Endothelial cell of umbilical vein (primary cell): ENCODE data around the gene CTIF. TPM values are rescaled to one million over a fixed set of nuclear protein-coding genes. Genes with fewer than 3 reads are reported as not detected.

Experiments
- BruUV-seq: library from RNA; stranded (reverse); fragments of 400-500 nt; replicated peaks from 2 replicates; lab custom pipeline; 2021; lab: Mats Ljungman, UMichigan
- CTCF ChIA-PET: fragments of 300-600, 350-600 bp; sonication (Branson Sonifier 250); formaldehyde crosslinking; loops from one replicate; lab custom pipeline; 2021; ENCODE audit warnings: antibody characterized with exemption, inconsistent platforms; lab: Charles Lee
- POLR2A ChIA-PET: fragments of 300-600, 350-600 bp; sonication (Branson Sonifier 250); formaldehyde crosslinking; loops from one replicate; lab custom pipeline; 2021; ENCODE audit warnings: antibody characterized with exemption, inconsistent platforms; lab: Charles Lee
- DNase-seq: peaks from one replicate; pipeline ENCODE4 v3.0.0-alpha.2; 2011; ENCODE audit warnings: low read depth, low spot score
- FAIRE-seq: peaks from 2 replicates; lab custom pipeline; 2011; peaks lifted over from hg19 to GRCh38; lab: Jason Lieb, UNC
- H2AFZ ChIP-seq: 2 replicates; pipeline ENCODE4 v1.6.0; 2012; ENCODE audit warnings: low read depth, low read length, control low read depth, inconsistent platforms
- H3K27ac ChIP-seq: 2 replicates; pipeline ENCODE4 v1.5.1; 2011; ENCODE audit warnings: low read depth, mild to moderate bottlenecking, control low read depth, low read length, moderate library complexity; ENCODE audit not compliant: insufficient read depth
- H3K27me3 ChIP-seq, 2 experiments: 2 replicates each; pipeline versions ENCODE4 v1.6.0 to v1.6.1; 2011; ENCODE audit warnings: low read length in 2 of 2, mixed read lengths in 1 of 2; ENCODE audit not compliant: control insufficient read depth in 2 of 2, insufficient read depth in 2 of 2
- H3K36me3 ChIP-seq, 2 experiments: 2 replicates in 1 of 2; 3 replicates in 1 of 2; pipeline ENCODE4 v1.5.1; 2011; ENCODE audit warnings: low read length in 2 of 2, mild to moderate bottlenecking in 1 of 2, moderate library complexity in 1 of 2; ENCODE audit not compliant: control insufficient read depth in 2 of 2, insufficient read depth in 2 of 2; ENCODE audit errors: extremely low read depth in 1 of 2
- H3K4me1 ChIP-seq: 3 replicates; pipeline ENCODE4 v1.5.1; 2011; ENCODE audit warnings: mild to moderate bottlenecking, low read length; ENCODE audit not compliant: control insufficient read depth, insufficient read depth; ENCODE audit errors: extremely low read depth
- H3K4me2 ChIP-seq: 2 replicates; pipeline ENCODE4 v1.6.1; 2011; ENCODE audit warnings: low read length, control low read depth, mixed read lengths; ENCODE audit not compliant: insufficient read depth
- H3K4me3 ChIP-seq, 3 experiments: fragments of 200-600 bp in 1 of 3; sonication (generic), shearing (Covaris generic) in 1 of 3; replicated peaks in 1 of 3; 2 replicates each; pipeline ENCODE4 v1.5.1; 2011 to 2016; ENCODE audit warnings: control low read depth in 3 of 3, low read length in 3 of 3, mild to moderate bottlenecking in 2 of 3, inconsistent platforms in 1 of 3, low read depth in 1 of 3, moderate library complexity in 1 of 3; ENCODE audit not compliant: insufficient read depth in 1 of 3
- H3K79me2 ChIP-seq: 2 replicates; pipeline ENCODE4 v1.6.0; 2012; ENCODE audit warnings: low read length, inconsistent platforms; ENCODE audit not compliant: control insufficient read depth, insufficient read depth
- H3K9ac ChIP-seq: replicated peaks from 2 replicates; pipeline ENCODE3; 2011; ENCODE audit warnings: low read length, control low read depth; ENCODE audit not compliant: insufficient read depth; ENCODE audit errors: extremely low read depth
- H3K9me1 ChIP-seq: replicated peaks from 3 replicates; pipeline ENCODE4 v1.6.0; 2011; ENCODE audit warnings: mild to moderate bottlenecking, low read length; ENCODE audit not compliant: control insufficient read depth, insufficient read depth; ENCODE audit errors: extremely low read depth
- H3K9me3 ChIP-seq: replicated peaks from 2 replicates; pipeline ENCODE4 v1.5.1; 2012; ENCODE audit warnings: low read length, inconsistent platforms; ENCODE audit not compliant: control insufficient read depth, insufficient read depth
- H4K20me1 ChIP-seq: replicated peaks from 2 replicates; pipeline ENCODE3; 2011; ENCODE audit warnings: mild to moderate bottlenecking, low read length; ENCODE audit not compliant: control insufficient read depth, insufficient read depth; ENCODE audit errors: extremely low read depth
- EZH2 ChIP-seq: IDR thresholded peaks from 2 replicates; pipeline ENCODE4 v1.6.1; 2012; ENCODE audit warnings: borderline replicate concordance, low read depth, mild to moderate bottlenecking, moderate library complexity, low read length, inconsistent platforms; ENCODE audit not compliant: severe bottlenecking
- FOS ChIP-seq: IDR thresholded peaks from 2 replicates; pipeline ENCODE4 v1.6.1; 2011; ENCODE audit warnings: mild to moderate bottlenecking, low read length, moderate library complexity, borderline replicate concordance; ENCODE audit not compliant: insufficient read depth
- GATA2 ChIP-seq: IDR thresholded peaks from 2 replicates; pipeline ENCODE4 v1.7.0; 2011; ENCODE audit warnings: low read depth, mild to moderate bottlenecking, moderate library complexity, mixed read lengths, low read length; ENCODE audit not compliant: insufficient read length, insufficient read depth
- JUN ChIP-seq: IDR thresholded peaks from 2 replicates; pipeline ENCODE4 v1.6.1; 2011; ENCODE audit warnings: borderline replicate concordance, low read depth; ENCODE audit not compliant: insufficient read length, insufficient read depth
- MYC ChIP-seq: IDR thresholded peaks from one replicate; pipeline ENCODE4 v1.6.1; 2011; ENCODE audit warnings: mild to moderate bottlenecking, low read depth, low read length
- POLR2A ChIP-seq: IDR thresholded peaks from 2 replicates; pipeline ENCODE4 v1.6.1; 2012; ENCODE audit warnings: low read depth, mild to moderate bottlenecking, control low read depth, low read length
- POLR2AphosphoS5 ChIP-seq: IDR thresholded peaks from 2 replicates; pipeline ENCODE4 v1.6.1; 2012; ENCODE audit warnings: low read depth, mild to moderate bottlenecking, control low read depth, low read length, moderate library complexity; ENCODE audit not compliant: insufficient read depth
- dilution Hi-C: fragments of 300-500 bp; cut with MboI; formaldehyde crosslinking; loops from one replicate; pipeline ENCODE4 v1.15.0; 2019; ENCODE audit warnings: low sequenced_read_pairs; ENCODE audit not compliant: extremely low pct_ligation_motif_present
- intact Hi-C: fragments of 100-400 bp; cut with micrococcal nuclease; formaldehyde crosslinking; loops from one replicate; pipeline ENCODE4 v1.10.0; 2022
- polyA plus RNA-seq, 4 experiments: library from polyadenylated mRNA; depleted of rRNA in 3 of 4; stranded (reverse) in 3 of 4; unstranded in 1 of 4; fragments of >200 nt; gene quantifications; 2 replicates each; pipeline versions ENCODE4 v1.2.1 to v1.2.3, GENCODE V29; 2011 to 2012; ENCODE audit warnings: missing spikeins in 1 of 4
- total RNA-seq: library from RNA; stranded (reverse); gene quantifications from 2 replicates; pipeline ENCODE4 v1.2.3, GENCODE V29; 2021
- TF ChIP-seq, protein P1 (sequence below): IDR thresholded peaks from 2 replicates; pipeline ENCODE4 v1.6.1; 2011; ENCODE audit not compliant: insufficient read depth, insufficient read length
- TF ChIP-seq, protein P2 (sequence below), 2 donors: IDR thresholded peaks; 1 replicate in 1 of 2; 2 replicates in 1 of 2; pipeline ENCODE4 v1.5.1; 2011; ENCODE audit warnings: low read length in 2 of 2, mild to moderate bottlenecking in 2 of 2, moderate library complexity in 2 of 2, control low read depth in 1 of 2, inconsistent platforms in 1 of 2, low read depth in 1 of 2; ENCODE audit not compliant: insufficient read depth in 1 of 2; ENCODE audit errors: extremely low read depth in 1 of 2

The CTIF gene
- total and polyA plus RNA-seq, 2 donors (not counting 3 experiments of a cell fraction or from before 2014, with no cell fraction given) = 20.9 to 57.7 TPM

DNA sequence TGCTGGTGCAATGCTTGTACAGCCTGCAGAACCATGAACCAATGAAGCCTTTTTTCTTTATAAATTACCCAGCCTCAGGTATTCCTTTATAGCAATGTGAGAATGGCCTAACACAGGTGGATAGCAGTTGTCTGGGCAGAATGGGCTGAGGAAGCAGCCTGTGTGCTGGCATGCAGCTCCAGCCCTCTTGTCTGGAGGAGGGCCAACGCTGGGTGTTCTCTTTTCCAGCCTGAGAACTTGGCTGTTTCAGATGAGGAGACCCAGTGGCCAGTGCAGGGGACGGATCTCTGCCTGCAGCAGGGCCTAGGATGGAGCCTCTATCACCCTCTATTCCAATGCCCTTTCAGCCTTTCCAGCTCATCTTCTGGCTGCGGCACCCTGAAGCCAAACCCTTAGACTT, 58.8 kb downstream of the CTIF start:
- ChIA-PET CTCF (no interaction called here), POLR2A (no interaction called here)
- DNase-seq = no peak
- no peaks in the 10 kb centered on the region for H3K9me1 ChIP-seq
- no peak overlapping the region for H3K4me2 ChIP-seq
- H3K27me3 ChIP-seq = no peaks in the 10 kb centered on the region
- FAIRE-seq = no peak
- H3K4me3 ChIP-seq = no peak overlapping the region
- dilution Hi-C loops (no loop called here), intact Hi-C loops (no loop called here)
- H3K79me2 ChIP-seq = no peaks in the 10 kb centered on the region
- no TSS peak for BruUV-seq
- no peaks in the 10 kb centered on the region for H3K36me3 ChIP-seq
- H3K9ac ChIP-seq = no peak overlapping the region
- no peaks in the 10 kb centered on the region for H3K4me1 ChIP-seq
- H4K20me1 ChIP-seq = no peaks in the 10 kb centered on the region
- no peak overlapping the region for H3K27ac ChIP-seq
- no peaks in the 10 kb centered on the region for H3K9me3 ChIP-seq
- H2AFZ ChIP-seq = no peak overlapping the region
- no peak for TF ChIP-seq MYC
- no peak for TF ChIP-seq FOS
- no peak for TF ChIP-seq POLR2AphosphoS5
- TF ChIP-seq EZH2 = no peak
- TF ChIP-seq, protein P1, sequence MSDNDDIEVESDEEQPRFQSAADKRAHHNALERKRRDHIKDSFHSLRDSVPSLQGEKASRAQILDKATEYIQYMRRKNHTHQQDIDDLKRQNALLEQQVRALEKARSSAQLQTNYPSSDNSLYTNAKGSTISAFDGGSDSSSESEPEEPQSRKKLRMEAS = no peak
- TF ChIP-seq JUN = no peak
- no peak for TF ChIP-seq GATA2
- TF ChIP-seq, protein P2, sequence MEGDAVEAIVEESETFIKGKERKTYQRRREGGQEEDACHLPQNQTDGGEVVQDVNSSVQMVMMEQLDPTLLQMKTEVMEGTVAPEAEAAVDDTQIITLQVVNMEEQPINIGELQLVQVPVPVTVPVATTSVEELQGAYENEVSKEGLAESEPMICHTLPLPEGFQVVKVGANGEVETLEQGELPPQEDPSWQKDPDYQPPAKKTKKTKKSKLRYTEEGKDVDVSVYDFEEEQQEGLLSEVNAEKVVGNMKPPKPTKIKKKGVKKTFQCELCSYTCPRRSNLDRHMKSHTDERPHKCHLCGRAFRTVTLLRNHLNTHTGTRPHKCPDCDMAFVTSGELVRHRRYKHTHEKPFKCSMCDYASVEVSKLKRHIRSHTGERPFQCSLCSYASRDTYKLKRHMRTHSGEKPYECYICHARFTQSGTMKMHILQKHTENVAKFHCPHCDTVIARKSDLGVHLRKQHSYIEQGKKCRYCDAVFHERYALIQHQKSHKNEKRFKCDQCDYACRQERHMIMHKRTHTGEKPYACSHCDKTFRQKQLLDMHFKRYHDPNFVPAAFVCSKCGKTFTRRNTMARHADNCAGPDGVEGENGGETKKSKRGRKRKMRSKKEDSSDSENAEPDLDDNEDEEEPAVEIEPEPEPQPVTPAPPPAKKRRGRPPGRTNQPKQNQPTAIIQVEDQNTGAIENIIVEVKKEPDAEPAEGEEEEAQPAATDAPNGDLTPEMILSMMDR (IDR thresholded peaks at IDR 0.05; ENCODE audit: extremely low read depth in 1 of 2, insufficient read depth in 1 of 2, low read depth in 1 of 2, low read length in 2 of 2) = no peak
- no peak for TF ChIP-seq POLR2A
